Measurements from ENCODE around the gene MPV17L.

GRCh38 chr16:15460601-15461000, 65.0 kb downstream of the MPV17L start:
- no peak for TF ChIP-seq CTCF (IDR thresholded peaks at IDR 0.05)
- TF ChIP-seq POLR2A (IDR thresholded peaks at IDR 0.05), result no peak

Data from body of pancreas (tissue), 4 donors.